Muscle of leg (tissue), 11 donors: Measurements from ENCODE around the gene SIVA1. TPM values are rescaled to one million over a fixed set of nuclear protein-coding genes. Genes with fewer than 3 reads are reported as not detected.

Source experiments
- DNase-seq: peaks from one replicate; pipeline ENCODE4 v3.0.0; 2013
- H3K27ac ChIP-seq: one replicate; pipeline ENCODE4 v1.5.1; 2013; ENCODE audit warnings: mild to moderate bottlenecking, low read length, control low read depth
- H3K27me3 ChIP-seq: one replicate; pipeline ENCODE4 v1.6.1; 2013; ENCODE audit warnings: low read length; ENCODE audit not compliant: control insufficient read depth, insufficient read depth
- H3K36me3 ChIP-seq: one replicate; pipeline ENCODE4 v1.6.1; 2013; ENCODE audit warnings: low read length; ENCODE audit not compliant: control insufficient read depth, insufficient read depth
- H3K4me1 ChIP-seq: one replicate; pipeline ENCODE4 v1.6.1; 2013; ENCODE audit warnings: low read length; ENCODE audit not compliant: control insufficient read depth, insufficient read depth
- H3K4me3 ChIP-seq: one replicate; pipeline ENCODE4 v1.5.1; 2013; ENCODE audit warnings: low read length, control low read depth
- H3K9me3 ChIP-seq: replicated peaks from 2 replicates; pipeline ENCODE4 v1.6.1; 2013; ENCODE audit warnings: low read depth, low read length; ENCODE audit not compliant: control insufficient read depth
- WGBS: methylation state at CpG from one replicate; pipeline ENCODE4 v1.1.5; 2013; ENCODE audit warnings: missing lambda C conversion rate; ENCODE audit not compliant: insufficient coverage; 5-methylcytosine and 5-hydroxymethylcytosine counted together
- polyA plus RNA-seq, 8 donors: library from polyadenylated mRNA; unstranded; fragments of 120-200 nt; gene quantifications; one replicate each; pipeline versions ENCODE4 v1.2.1 to v1.2.3, GENCODE V29; 2013; ENCODE audit warnings: inconsistent platforms in 1 of 8, low replicate concordance in 1 of 8; ENCODE audit not compliant: insufficient read length in 8 of 8, insufficient read depth in 1 of 8
- total RNA-seq: library from RNA; stranded (reverse); fragments of 120-200 nt; gene quantifications from one replicate; pipeline ENCODE4 v1.2.4, GENCODE V29; 2013

Gene SIVA1
- total and polyA plus RNA-seq, 9 donors: 66.1 to 110 (median 82.4) TPM

- 91% methylated on average over 4 of the region's 9 CpGs for WGBS
- Histone ChIP-seq H3K27me3 (no peaks in the 10 kb centered on the region), H3K4me3 (no peak overlapping the region), H3K9me3 (no peaks in the 10 kb centered on the region), H3K36me3 (peaks cover 7% of the 10 kb centered on the region), H3K4me1 (peaks cover 59% of the 10 kb centered on the region), H3K27ac (peak overlapping the region; percentile 50)
- DNase-seq: no peak
These were observed 18.4 kb upstream of the SIVA1 start for GRCh38 chr14:104734601-104734990.

- H3K9me3 ChIP-seq: no peaks in the 10 kb centered on the region
- peaks cover 59% of the 10 kb centered on the region for H3K4me1 ChIP-seq
- no peak for DNase-seq
- no peaks in the 10 kb centered on the region for H3K27me3 ChIP-seq
- H3K27ac ChIP-seq: peak overlapping the region; percentile 50
- peaks cover 11% of the 10 kb centered on the region for H3K36me3 ChIP-seq
- WGBS: 65% methylated on average over 25 of the region's 31 CpGs
- no peak overlapping the region for H3K4me3 ChIP-seq
These were observed 17.8 kb upstream of the SIVA1 start for GRCh38 chr14:104734991-104735779.

- H3K27me3 ChIP-seq: no peaks in the 10 kb centered on the region
- DNase-seq: peak; percentile 85
- peaks cover 59% of the 10 kb centered on the region for H3K4me1 ChIP-seq
- H3K36me3 ChIP-seq: peaks cover 18% of the 10 kb centered on the region
- H3K9me3 ChIP-seq: no peaks in the 10 kb centered on the region
- no peak overlapping the region for H3K4me3 ChIP-seq
- peak overlapping the region; percentile 50 for H3K27ac ChIP-seq
- WGBS: 42% methylated on average over 25 of the region's 26 CpGs
These were observed 16.9 kb upstream of the SIVA1 start for GRCh38 chr14:104735830-104736642.

GRCh38 chr14:104738375-104739019 lies 14.4 kb upstream of the SIVA1 start:
- no peak overlapping the region for H3K4me3 ChIP-seq
- no peak for DNase-seq
- no peak overlapping the region for H3K27ac ChIP-seq
- peaks cover 38% of the 10 kb centered on the region for H3K4me1 ChIP-seq
- no peaks in the 10 kb centered on the region for H3K27me3 ChIP-seq
- H3K36me3 ChIP-seq: peaks cover 41% of the 10 kb centered on the region
- 90% methylated on average over 18 of the region's 18 CpGs for WGBS
- H3K9me3 ChIP-seq: no peaks in the 10 kb centered on the region

GRCh38 chr14:104739026-104739425 lies 13.9 kb upstream of the SIVA1 start:
- DNase-seq: no peak
- H3K9me3 ChIP-seq: no peaks in the 10 kb centered on the region
- H3K4me3 ChIP-seq: no peak overlapping the region
- 93% methylated on average over 17 of the region's 17 CpGs for WGBS
- no peak overlapping the region for H3K27ac ChIP-seq
- H3K27me3 ChIP-seq: no peaks in the 10 kb centered on the region
- peaks cover 34% of the 10 kb centered on the region for H3K4me1 ChIP-seq
- peaks cover 45% of the 10 kb centered on the region for H3K36me3 ChIP-seq

GRCh38 chr14:104739546-104740516 lies 13.1 kb upstream of the SIVA1 start:
- peaks cover 26% of the 10 kb centered on the region for H3K4me1 ChIP-seq
- WGBS: 86% methylated on average over 28 of the region's 29 CpGs
- no peak for DNase-seq

GRCh38 chr14:104741108-104741802 lies 11.7 kb upstream of the SIVA1 start:
- Histone ChIP-seq H3K4me3 (no peak overlapping the region), H3K27ac (no peak overlapping the region), H3K27me3 (no peaks in the 10 kb centered on the region), H3K36me3 (peaks cover 59% of the 10 kb centered on the region), H3K4me1 (peaks cover 11% of the 10 kb centered on the region), H3K9me3 (no peaks in the 10 kb centered on the region)
- WGBS: 89% methylated on average over 23 of the region's 29 CpGs
- DNase-seq: no peak

More at GRCh38 chr14:104739546-104740516, 13.1 kb upstream of the SIVA1 start:
- Histone ChIP-seq H3K4me3 (no peak overlapping the region), H3K36me3 (peaks cover 51% of the 10 kb centered on the region), H3K27me3 (no peaks in the 10 kb centered on the region), H3K27ac (no peak overlapping the region), H3K9me3 (no peaks in the 10 kb centered on the region)

- no peak overlapping the region for H3K27ac ChIP-seq
- peaks cover 6% of the 10 kb centered on the region for H3K4me1 ChIP-seq
- DNase-seq: no peak
- no peaks in the 10 kb centered on the region for H3K27me3 ChIP-seq
- peaks cover 59% of the 10 kb centered on the region for H3K36me3 ChIP-seq
- H3K4me3 ChIP-seq: no peak overlapping the region
- H3K9me3 ChIP-seq: no peaks in the 10 kb centered on the region
- WGBS: 96% methylated on average over 15 of the region's 23 CpGs
These were observed 11.1 kb upstream of the SIVA1 start for GRCh38 chr14:104741803-104742251.
